ENCODE results near the gene C1orf159. TPM values are rescaled to one million over a fixed set of nuclear protein-coding genes. Genes with fewer than 3 reads are reported as not detected.
A peak's percentile ranks its signal among the peaks of the same experiment; 100 is the strongest.

Gene C1orf159
- total and polyA plus RNA-seq, 2 experiments from 2014 or later, result 7.1 to 25.1 TPM

DNA sequence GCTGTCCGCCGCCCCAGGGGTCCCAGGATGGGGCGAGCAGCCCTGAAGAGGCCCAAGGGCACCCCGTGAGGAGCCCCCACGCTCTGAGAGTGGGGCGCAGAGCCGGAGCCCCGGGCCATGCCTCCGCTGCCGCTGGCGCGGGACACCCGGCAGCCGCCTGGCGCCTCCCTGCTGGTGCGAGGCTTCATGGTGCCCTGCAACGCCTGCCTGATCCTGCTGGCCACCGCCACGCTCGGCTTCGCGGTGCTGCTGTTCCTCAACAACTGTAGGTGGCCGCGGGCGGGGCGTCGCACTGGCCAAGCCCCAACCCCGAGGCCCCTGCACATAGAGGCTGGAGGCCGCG, 81.5 kb downstream of the C1orf159 start:
- WGBS (ENCODE audit: low lambda C conversion rate, missing lambda C conversion rate), result 48% methylated on average over 30 of the region's 30 CpGs
- Histone ChIP-seq H3K36me3 (replicated peaks; ENCODE audit: insufficient read depth, low read depth) (no peaks in the 10 kb centered on the region), H3K4me1 (ENCODE audit: insufficient read depth) (peaks cover 26% of the 10 kb centered on the region), H3K27ac (no peak overlapping the region), H3K4me3 (no peak overlapping the region), H2AFZ (no peak overlapping the region), H3K27me3 (peaks cover 8% of the 10 kb centered on the region), H3K9me3 (ENCODE audit: low read depth) (no peaks in the 10 kb centered on the region), H4K20me1 (ENCODE audit: insufficient read depth, poor library complexity, severe bottlenecking) (peaks cover 58% of the 10 kb centered on the region), H3K79me2 (peaks cover 7% of the 10 kb centered on the region), H3K9me2 (replicated peaks; ENCODE audit: insufficient read depth) (no peaks in the 10 kb centered on the region), H3K4me2 (peak overlapping the region; percentile 95)
- DNase-seq (ENCODE audit: low spot score), result no peak
- TF ChIP-seq EZH2 (IDR thresholded peaks at IDR 0.05; ENCODE audit: borderline replicate concordance) (peak; percentile 45), EZH2phosphoT487 (IDR thresholded peaks at IDR 0.05; ENCODE audit: low read depth, severe bottlenecking, unreplicated experiment) (no peak)

GRCh38 chr1:1033731-1034438, 82.0 kb downstream of the C1orf159 start:
- no peaks in the 10 kb centered on the region for H3K36me3 ChIP-seq (replicated peaks; ENCODE audit: insufficient read depth, low read depth)
- no peaks in the 10 kb centered on the region for H3K9me3 ChIP-seq (ENCODE audit: low read depth)
- TF ChIP-seq EZH2 (IDR thresholded peaks at IDR 0.05; ENCODE audit: borderline replicate concordance) (peak; percentile 63), EZH2phosphoT487 (IDR thresholded peaks at IDR 0.05; ENCODE audit: low read depth, severe bottlenecking, unreplicated experiment) (no peak)
- peaks cover 57% of the 10 kb centered on the region for H4K20me1 ChIP-seq (ENCODE audit: insufficient read depth, poor library complexity, severe bottlenecking)
- H3K27ac ChIP-seq, result no peak overlapping the region
- H3K79me2 ChIP-seq, result peaks cover 7% of the 10 kb centered on the region
- H3K9me2 ChIP-seq (replicated peaks; ENCODE audit: insufficient read depth), result no peaks in the 10 kb centered on the region
- H3K4me3 ChIP-seq, result peak overlapping the region; percentile 58
- no peak for DNase-seq (ENCODE audit: low spot score)
- H3K4me1 ChIP-seq (ENCODE audit: insufficient read depth), result peaks cover 24% of the 10 kb centered on the region
- H3K27me3 ChIP-seq, result peaks cover 8% of the 10 kb centered on the region
- H2AFZ ChIP-seq, result no peak overlapping the region
- WGBS (ENCODE audit: low lambda C conversion rate, missing lambda C conversion rate), result 11% methylated on average over 17 of the region's 71 CpGs
- peak overlapping the region; percentile 95 for H3K4me2 ChIP-seq

- peaks cover 50% of the 10 kb centered on the region for H4K20me1 ChIP-seq (ENCODE audit: insufficient read depth, poor library complexity, severe bottlenecking)
- no peak overlapping the region for H3K27ac ChIP-seq
- 0% methylated on average over 11 of the region's 73 CpGs for WGBS (ENCODE audit: low lambda C conversion rate, missing lambda C conversion rate)
- peak overlapping the region; percentile 2 for H3K4me3 ChIP-seq
- H3K9me2 ChIP-seq (replicated peaks; ENCODE audit: insufficient read depth), result no peaks in the 10 kb centered on the region
- peaks cover 8% of the 10 kb centered on the region for H3K27me3 ChIP-seq
- H3K79me2 ChIP-seq, result peaks cover 4% of the 10 kb centered on the region
- TF ChIP-seq, protein P1, sequence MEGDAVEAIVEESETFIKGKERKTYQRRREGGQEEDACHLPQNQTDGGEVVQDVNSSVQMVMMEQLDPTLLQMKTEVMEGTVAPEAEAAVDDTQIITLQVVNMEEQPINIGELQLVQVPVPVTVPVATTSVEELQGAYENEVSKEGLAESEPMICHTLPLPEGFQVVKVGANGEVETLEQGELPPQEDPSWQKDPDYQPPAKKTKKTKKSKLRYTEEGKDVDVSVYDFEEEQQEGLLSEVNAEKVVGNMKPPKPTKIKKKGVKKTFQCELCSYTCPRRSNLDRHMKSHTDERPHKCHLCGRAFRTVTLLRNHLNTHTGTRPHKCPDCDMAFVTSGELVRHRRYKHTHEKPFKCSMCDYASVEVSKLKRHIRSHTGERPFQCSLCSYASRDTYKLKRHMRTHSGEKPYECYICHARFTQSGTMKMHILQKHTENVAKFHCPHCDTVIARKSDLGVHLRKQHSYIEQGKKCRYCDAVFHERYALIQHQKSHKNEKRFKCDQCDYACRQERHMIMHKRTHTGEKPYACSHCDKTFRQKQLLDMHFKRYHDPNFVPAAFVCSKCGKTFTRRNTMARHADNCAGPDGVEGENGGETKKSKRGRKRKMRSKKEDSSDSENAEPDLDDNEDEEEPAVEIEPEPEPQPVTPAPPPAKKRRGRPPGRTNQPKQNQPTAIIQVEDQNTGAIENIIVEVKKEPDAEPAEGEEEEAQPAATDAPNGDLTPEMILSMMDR (IDR thresholded peaks at IDR 0.05; ENCODE audit: poor library complexity), result peak; percentile 83
- TF ChIP-seq EZH2 (IDR thresholded peaks at IDR 0.05; ENCODE audit: borderline replicate concordance), result no peak
- TF ChIP-seq EZH2phosphoT487 (IDR thresholded peaks at IDR 0.05; ENCODE audit: low read depth, severe bottlenecking, unreplicated experiment), result no peak
- H3K4me1 ChIP-seq (ENCODE audit: insufficient read depth), result peaks cover 24% of the 10 kb centered on the region
- H3K9me3 ChIP-seq (ENCODE audit: low read depth), result no peaks in the 10 kb centered on the region
- peak overlapping the region; percentile 95 for H3K4me2 ChIP-seq
- H2AFZ ChIP-seq, result no peak overlapping the region
- H3K36me3 ChIP-seq (replicated peaks; ENCODE audit: insufficient read depth, low read depth), result no peaks in the 10 kb centered on the region
- peak; percentile 96 for DNase-seq (ENCODE audit: low spot score)
Observed at GRCh38 chr1:1033009-1033587, 82.8 kb downstream of the C1orf159 start.

- Histone ChIP-seq H3K27me3 (peaks cover 8% of the 10 kb centered on the region), H3K4me2 (peak overlapping the region; percentile 95), H3K27ac (peak overlapping the region; percentile 58), H3K9me3 (ENCODE audit: low read depth) (no peaks in the 10 kb centered on the region), H4K20me1 (ENCODE audit: insufficient read depth, poor library complexity, severe bottlenecking) (peaks cover 44% of the 10 kb centered on the region), H3K36me3 (replicated peaks; ENCODE audit: insufficient read depth, low read depth) (no peaks in the 10 kb centered on the region), H2AFZ (no peak overlapping the region), H3K4me1 (ENCODE audit: insufficient read depth) (peaks cover 24% of the 10 kb centered on the region), H3K79me2 (peaks cover 3% of the 10 kb centered on the region), H3K9me2 (replicated peaks; ENCODE audit: insufficient read depth) (no peaks in the 10 kb centered on the region), H3K4me3 (no peak overlapping the region)
- TF ChIP-seq, protein P1 (IDR thresholded peaks at IDR 0.05; ENCODE audit: poor library complexity), result no peak
- TF ChIP-seq EZH2phosphoT487 (IDR thresholded peaks at IDR 0.05; ENCODE audit: low read depth, severe bottlenecking, unreplicated experiment) (no peak), EZH2 (IDR thresholded peaks at IDR 0.05; ENCODE audit: borderline replicate concordance) (no peak)
- 57% methylated on average over 12 of the region's 16 CpGs for WGBS (ENCODE audit: low lambda C conversion rate, missing lambda C conversion rate)
- DNase-seq (ENCODE audit: low spot score), result peak; percentile 60
Observed at GRCh38 chr1:1032424-1032823, 83.5 kb downstream of the C1orf159 start.

Other genes starting within 250 kb of the C1orf159 start
- 9.5 and 10.2 TPM in 2 replicates for gene SAMD11, start 192.2 kb downstream of the C1orf159 start, total RNA-seq
- gene SAMD11, start 192.2 kb downstream of the C1orf159 start, polyA plus RNA-seq, result 17.1 and 20.1 TPM in 2 replicates
- 29.3 and 44.3 TPM in 2 replicates for gene NOC2L, start 156.8 kb downstream of the C1orf159 start, total RNA-seq
- gene NOC2L, start 156.8 kb downstream of the C1orf159 start, polyA plus RNA-seq, result 66.6 and 68.1 TPM in 2 replicates
- gene KLHL17, start 155.5 kb downstream of the C1orf159 start, total RNA-seq, result 4.1 and 13.8 TPM in 2 replicates
- gene KLHL17, start 155.5 kb downstream of the C1orf159 start, polyA plus RNA-seq, result 25.0 and 35.4 TPM in 2 replicates
- 0.60 and 0.72 TPM in 2 replicates for gene PLEKHN1, start 149.6 kb downstream of the C1orf159 start, total RNA-seq
- 2.4 and 5.6 TPM in 2 replicates for gene PLEKHN1, start 149.6 kb downstream of the C1orf159 start, polyA plus RNA-seq
- not detected in 2 replicates for gene PERM1, start 134.0 kb downstream of the C1orf159 start, total RNA-seq
- 1.3 and 1.6 TPM in 2 replicates for gene PERM1, start 134.0 kb downstream of the C1orf159 start, polyA plus RNA-seq
- gene HES4, start 116.0 kb downstream of the C1orf159 start, total RNA-seq, result 21.4 and 28.7 TPM in 2 replicates
- 74.5 and 107 TPM in 2 replicates for gene HES4, start 116.0 kb downstream of the C1orf159 start, polyA plus RNA-seq
- 62.3 and 86.0 TPM in 2 replicates for gene ISG15, start 102.6 kb downstream of the C1orf159 start, total RNA-seq
- gene ISG15, start 102.6 kb downstream of the C1orf159 start, polyA plus RNA-seq, result 88.5 and 89.6 TPM in 2 replicates
- 51.8 and 81.8 TPM in 2 replicates for gene AGRN, start 96.0 kb downstream of the C1orf159 start, total RNA-seq
- gene AGRN, start 96.0 kb downstream of the C1orf159 start, polyA plus RNA-seq, result 53.3 and 61.2 TPM in 2 replicates
- 0.08 and 0.43 TPM in 2 replicates for gene RNF223, start 41.8 kb downstream of the C1orf159 start, total RNA-seq
- gene RNF223, start 41.8 kb downstream of the C1orf159 start, polyA plus RNA-seq, result 0.88 and 2.6 TPM in 2 replicates
- gene TTLL10, start 57.8 kb upstream of the C1orf159 start, total RNA-seq, result not detected in 2 replicates
- gene TTLL10, start 57.8 kb upstream of the C1orf159 start, polyA plus RNA-seq, result 0.38 and 0.69 TPM in 2 replicates
- gene TNFRSF18, start 90.5 kb upstream of the C1orf159 start, total RNA-seq, result not detected in 2 replicates
- 0.86 and 1.3 TPM in 2 replicates for gene TNFRSF18, start 90.5 kb upstream of the C1orf159 start, polyA plus RNA-seq
- gene TNFRSF4, start 98.1 kb upstream of the C1orf159 start, total RNA-seq, result 0.28 TPM in 1 of 2 replicates, not detected in the other
- gene TNFRSF4, start 98.1 kb upstream of the C1orf159 start, polyA plus RNA-seq, result 0.34 TPM in 1 of 2 replicates, not detected in the other
- 110 and 156 TPM in 2 replicates for gene SDF4, start 115.9 kb upstream of the C1orf159 start, total RNA-seq
- gene SDF4, start 115.9 kb upstream of the C1orf159 start, polyA plus RNA-seq, result 296 and 311 TPM in 2 replicates
- gene B3GALT6, start 116.1 kb upstream of the C1orf159 start, total RNA-seq, result 28.8 and 28.9 TPM in 2 replicates
- 36.3 and 36.9 TPM in 2 replicates for gene B3GALT6, start 116.1 kb upstream of the C1orf159 start, polyA plus RNA-seq
- 3.8 and 4.1 TPM in 2 replicates for gene C1QTNF12, start 130.6 kb upstream of the C1orf159 start, total RNA-seq
- gene C1QTNF12, start 130.6 kb upstream of the C1orf159 start, polyA plus RNA-seq, result 5.2 and 6.6 TPM in 2 replicates
- 31.3 and 31.7 TPM in 2 replicates for gene UBE2J2, start 157.8 kb upstream of the C1orf159 start, total RNA-seq
- gene UBE2J2, start 157.8 kb upstream of the C1orf159 start, polyA plus RNA-seq, result 66.7 and 81.0 TPM in 2 replicates
- 1.0 and 1.8 TPM in 2 replicates for gene SCNN1D, start 164.3 kb upstream of the C1orf159 start, total RNA-seq
- 3.5 and 3.9 TPM in 2 replicates for gene SCNN1D, start 164.3 kb upstream of the C1orf159 start, polyA plus RNA-seq
- 50.9 and 56.0 TPM in 2 replicates for gene ACAP3, start 191.8 kb upstream of the C1orf159 start, total RNA-seq
- gene ACAP3, start 191.8 kb upstream of the C1orf159 start, polyA plus RNA-seq, result 87.1 and 108 TPM in 2 replicates
- gene PUSL1, start 192.5 kb upstream of the C1orf159 start, total RNA-seq, result 27.7 and 36.2 TPM in 2 replicates
- gene PUSL1, start 192.5 kb upstream of the C1orf159 start, polyA plus RNA-seq, result 27.4 and 37.2 TPM in 2 replicates
- 72.1 and 80.6 TPM in 2 replicates for gene INTS11, start 208.6 kb upstream of the C1orf159 start, total RNA-seq
- 73.7 and 80.4 TPM in 2 replicates for gene INTS11, start 208.6 kb upstream of the C1orf159 start, polyA plus RNA-seq
- gene CPTP, start 208.7 kb upstream of the C1orf159 start, total RNA-seq, result 12.8 and 22.9 TPM in 2 replicates
- gene CPTP, start 208.7 kb upstream of the C1orf159 start, polyA plus RNA-seq, result 43.2 and 45.6 TPM in 2 replicates
- gene TAS1R3, start 215.2 kb upstream of the C1orf159 start, total RNA-seq, result 0.17 TPM in 1 of 2 replicates, not detected in the other
- 0.42 and 1.0 TPM in 2 replicates for gene TAS1R3, start 215.2 kb upstream of the C1orf159 start, polyA plus RNA-seq
- 58.0 and 61.6 TPM in 2 replicates for gene DVL1, start 233.3 kb upstream of the C1orf159 start, total RNA-seq
- 49.1 and 50.5 TPM in 2 replicates for gene DVL1, start 233.3 kb upstream of the C1orf159 start, polyA plus RNA-seq
- gene MXRA8, start 242.5 kb upstream of the C1orf159 start, total RNA-seq, result 138 and 155 TPM in 2 replicates
- 242 and 261 TPM in 2 replicates for gene MXRA8, start 242.5 kb upstream of the C1orf159 start, polyA plus RNA-seq